DND-41 (cell line): ENCODE data around the gene NMBR.
"Not testable (repeated sequence)": the region's sequence is repeated elsewhere in the genome, so short reads cannot be mapped to it uniquely, and the experiment has no call there.

Experiments used
- ATAC-seq: fragments of 200-7000 bp; cut with Tn5 transposase; 3 replicates; pipeline ENCODE4 v1.9.1; 2021; ENCODE audit warnings: low read depth; ENCODE audit not compliant: insufficient read depth
- DNase-seq: peaks from one replicate; pipeline ENCODE4 v3.0.0-alpha.2; 2020
- H2AFZ ChIP-seq: 2 replicates; pipeline ENCODE4 v1.6.0; 2012; ENCODE audit warnings: low read depth, low read length
- H3K27ac ChIP-seq: 2 replicates; pipeline ENCODE4 v1.5.1; 2012; ENCODE audit warnings: low read length, inconsistent platforms
- H3K27me3 ChIP-seq: fragments of 200-600 bp; sonication (generic); 2 replicates; pipeline ENCODE4 v1.6.0; 2012; ENCODE audit warnings: low read length, mild to moderate bottlenecking, inconsistent platforms; ENCODE audit not compliant: insufficient read depth, poor library complexity
- H3K36me3 ChIP-seq: 2 replicates; pipeline ENCODE4 v1.5.1; 2012; ENCODE audit warnings: low read length, inconsistent platforms; ENCODE audit not compliant: insufficient read depth
- H3K4me1 ChIP-seq: 2 replicates; pipeline ENCODE4 v1.5.1; 2012; ENCODE audit warnings: mild to moderate bottlenecking, low read length; ENCODE audit not compliant: insufficient read depth
- H3K4me2 ChIP-seq: 2 replicates; pipeline ENCODE4 v1.6.0; 2012; ENCODE audit warnings: mild to moderate bottlenecking, moderate library complexity, low read length, inconsistent platforms; ENCODE audit not compliant: insufficient read depth
- H3K4me3 ChIP-seq, 2 experiments: fragments of 200-600 bp in 1 of 2; shearing (Covaris generic) in 1 of 2; 2 replicates each; pipeline ENCODE4 v1.5.1; 2012 to 2016; ENCODE audit warnings: inconsistent platforms in 2 of 2, low read length in 2 of 2, mild to moderate bottlenecking in 2 of 2, low read depth in 1 of 2, moderate library complexity in 1 of 2
- H3K79me2 ChIP-seq: 2 replicates; pipeline ENCODE4 v1.6.0; 2012; ENCODE audit warnings: low read length, inconsistent platforms; ENCODE audit not compliant: insufficient read depth
- H3K9ac ChIP-seq: 2 replicates; pipeline ENCODE4 v1.6.0; 2012; ENCODE audit warnings: low read depth, mild to moderate bottlenecking, inconsistent platforms, low read length, moderate library complexity
- H3K9me3 ChIP-seq: 2 replicates; pipeline ENCODE4 v1.5.1; 2012; ENCODE audit warnings: low read length, moderate library complexity, mild to moderate bottlenecking, inconsistent platforms; ENCODE audit not compliant: insufficient read depth, severe bottlenecking
- H4K20me1 ChIP-seq: 2 replicates; pipeline ENCODE4 v1.6.0; 2012; ENCODE audit warnings: low read length; ENCODE audit not compliant: insufficient read depth
- CTCF ChIP-seq: IDR thresholded peaks from 2 replicates; pipeline ENCODE4 v1.5.1; 2012; ENCODE audit warnings: borderline replicate concordance, low read length, moderate library complexity, mild to moderate bottlenecking; ENCODE audit not compliant: poor library complexity, severe bottlenecking; ENCODE audit errors: extremely low read depth
- EZH2 ChIP-seq: IDR thresholded peaks from 3 replicates; pipeline ENCODE4 v1.6.1; 2012; ENCODE audit warnings: borderline replicate concordance, low read depth, mild to moderate bottlenecking, moderate library complexity, low read length, inconsistent platforms; ENCODE audit not compliant: severe bottlenecking

Gene NMBR

DNA sequence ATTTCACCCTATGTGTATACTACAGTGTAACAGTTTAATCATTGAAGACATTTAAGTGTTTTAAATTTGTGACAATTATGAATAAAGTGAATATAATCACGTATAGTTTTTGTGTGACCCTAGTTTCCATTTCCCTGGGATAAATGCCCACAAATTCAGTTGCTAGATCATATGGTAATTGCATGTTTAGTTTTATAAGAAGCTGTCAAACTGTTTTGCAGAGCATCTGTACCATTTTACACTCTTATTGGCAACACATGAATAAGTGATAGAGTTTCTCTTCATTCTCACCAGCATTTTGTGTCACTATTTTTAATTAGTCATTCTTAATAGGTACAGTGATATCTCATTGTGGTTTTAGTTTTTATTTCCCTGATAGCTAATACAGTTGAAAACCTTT is 7.4 kb upstream of the NMBR start:
- ATAC-seq (no peak), DNase-seq (no peak)
- H4K20me1 ChIP-seq: peaks cover 53% of the 10 kb centered on the region
- no peaks in the 10 kb centered on the region for H3K27me3 ChIP-seq
- H3K9me3 ChIP-seq: no peaks in the 10 kb centered on the region
- peaks cover 3% of the 10 kb centered on the region; the same call in 1 of the 2 replicates for H3K4me1 ChIP-seq
- H3K36me3 ChIP-seq: peaks cover 6% of the 10 kb centered on the region
- no peak overlapping the region for H2AFZ ChIP-seq
- H3K9ac ChIP-seq: no peak overlapping the region
- TF ChIP-seq CTCF (no peak), EZH2 (no peak)
- no peak overlapping the region for H3K4me3 ChIP-seq
- no peak overlapping the region for H3K4me2 ChIP-seq
- H3K79me2 ChIP-seq: peaks cover 98% of the 10 kb centered on the region
- no peak overlapping the region for H3K27ac ChIP-seq

DNA sequence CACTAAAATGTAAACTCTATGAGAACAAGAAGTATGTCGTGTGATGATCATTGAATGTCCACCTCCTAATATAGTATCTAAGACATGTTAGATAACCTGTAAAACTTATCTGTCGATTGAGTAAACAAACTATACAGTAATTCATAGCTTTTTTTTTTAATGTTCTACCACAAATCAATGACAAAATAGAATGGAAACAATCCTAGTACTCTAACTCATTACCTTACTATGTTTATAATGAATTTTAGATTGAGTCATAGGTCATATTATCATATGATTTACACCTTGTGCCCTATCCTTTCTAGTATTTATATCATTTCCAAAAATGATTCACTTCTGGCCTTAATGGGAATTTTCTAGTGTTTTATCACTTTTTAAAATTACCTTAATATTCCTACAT is 6.3 kb upstream of the NMBR start:
- Histone ChIP-seq H3K4me1 (peaks cover 15% of the 10 kb centered on the region), H4K20me1 (peaks cover 56% of the 10 kb centered on the region), H2AFZ (no peak overlapping the region), H3K36me3 (peaks cover 10% of the 10 kb centered on the region), H3K9me3 (no peaks in the 10 kb centered on the region), H3K27me3 (no peaks in the 10 kb centered on the region), H3K4me3 (no peak overlapping the region), H3K79me2 (peaks cover 99% of the 10 kb centered on the region), H3K27ac (no peak overlapping the region), H3K4me2 (no peak overlapping the region), H3K9ac (no peak overlapping the region)
- no peak for DNase-seq
- TF ChIP-seq CTCF (no peak), EZH2 (no peak)
- ATAC-seq: no peak

DNA sequence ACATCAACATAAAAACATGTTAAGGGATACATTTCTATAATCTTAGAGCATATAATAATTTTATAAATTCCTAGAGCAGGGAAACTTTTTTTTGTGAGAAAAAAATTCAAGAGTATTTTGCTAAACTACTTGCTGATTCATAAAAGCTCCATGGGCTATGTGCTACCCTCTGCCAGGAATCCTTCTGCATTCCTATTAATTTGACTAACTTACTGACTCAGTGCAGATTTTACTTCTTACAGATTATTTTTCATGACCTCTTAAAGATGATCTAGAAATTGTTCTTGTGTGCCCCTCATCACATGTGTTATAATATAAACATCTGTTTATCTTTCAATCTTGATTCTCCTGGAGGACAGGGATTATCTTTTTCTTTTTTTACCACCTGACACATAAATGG is 5.8 kb upstream of the NMBR start:
- Histone ChIP-seq H2AFZ (no peak overlapping the region), H3K27ac (no peak overlapping the region), H3K79me2 (peaks cover 99% of the 10 kb centered on the region), H3K9ac (no peak overlapping the region), H3K9me3 (no peaks in the 10 kb centered on the region), H3K4me3 (no peak overlapping the region), H3K4me2 (no peak overlapping the region), H3K36me3 (peaks cover 11% of the 10 kb centered on the region), H3K4me1 (peaks cover 19% of the 10 kb centered on the region), H3K27me3 (no peaks in the 10 kb centered on the region), H4K20me1 (peaks cover 55% of the 10 kb centered on the region)
- ATAC-seq: no peak
- TF ChIP-seq EZH2 (no peak), CTCF (no peak)
- no peak for DNase-seq

DNA sequence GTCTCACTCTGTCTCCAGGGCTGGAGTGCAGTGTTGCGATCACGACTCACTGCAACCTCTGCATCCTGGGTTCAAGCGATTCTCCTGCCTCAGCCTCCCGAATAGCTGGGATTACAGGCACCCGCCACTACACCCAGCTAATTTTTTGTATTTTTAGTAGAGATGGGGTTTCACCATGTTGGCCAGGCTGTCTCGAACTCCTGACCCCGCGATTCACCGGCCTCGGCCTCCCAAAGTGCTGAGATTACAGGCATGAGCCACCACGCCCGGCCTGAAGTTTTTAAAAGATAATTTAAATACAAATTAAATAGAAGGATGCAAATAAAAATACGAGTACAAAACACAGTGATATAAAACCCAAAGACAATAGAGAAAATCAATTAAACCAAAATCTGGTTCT is 5.4 kb downstream of the NMBR start:
- ATAC-seq, H3K79me2 ChIP-seq, H3K36me3 ChIP-seq, H3K4me1 ChIP-seq, H3K9me3 ChIP-seq, H3K27ac ChIP-seq, DNase-seq, H3K4me3 ChIP-seq, H3K27me3 ChIP-seq, H3K4me2 ChIP-seq, H4K20me1 ChIP-seq, H2AFZ ChIP-seq, H3K9ac ChIP-seq: not testable (repeated sequence)
